Jurkat, Clone E6-1 (cell line): Measurements from ENCODE around the gene FAM222A.

ENCODE experiments used
- DNase-seq: peaks from one replicate; pipeline ENCODE4 v3.0.0-alpha.2; 2011; ENCODE audit warnings: low read depth, low spot score
- H3K4me3 ChIP-seq: 2 replicates; pipeline ENCODE4 v1.5.1; 2011; ENCODE audit warnings: mild to moderate bottlenecking, low read length, control low read depth, moderate library complexity

The FAM222A gene

GRCh38 chr12:109721276-109721675, 7.7 kb downstream of the FAM222A start:
- no peak for DNase-seq
- H3K4me3 ChIP-seq = no peak overlapping the region

GRCh38 chr12:109722022-109722720, 8.5 kb downstream of the FAM222A start:
- no peak overlapping the region for H3K4me3 ChIP-seq
- DNase-seq = no peak

- DNase-seq = no peak
- H3K4me3 ChIP-seq = no peak overlapping the region
These were observed 9.1 kb downstream of the FAM222A start for GRCh38 chr12:109722721-109723094.

- no peak for DNase-seq
- no peak overlapping the region for H3K4me3 ChIP-seq
These were observed 9.8 kb downstream of the FAM222A start for GRCh38 chr12:109723311-109723881.

GRCh38 chr12:109724321-109724892, 10.8 kb downstream of the FAM222A start:
- no peak for DNase-seq
- no peak overlapping the region for H3K4me3 ChIP-seq

- DNase-seq = no peak
- no peak overlapping the region for H3K4me3 ChIP-seq
These were observed 11.9 kb downstream of the FAM222A start for GRCh38 chr12:109725321-109726105.

GRCh38 chr12:109726106-109726497, 12.5 kb downstream of the FAM222A start:
- no peak for DNase-seq
- no peak overlapping the region for H3K4me3 ChIP-seq

- DNase-seq = no peak
- H3K4me3 ChIP-seq = no peak overlapping the region
These were observed 12.9 kb downstream of the FAM222A start for GRCh38 chr12:109726511-109727038.

- no peak for DNase-seq
- H3K4me3 ChIP-seq = no peak overlapping the region
These were observed 13.6 kb downstream of the FAM222A start for GRCh38 chr12:109727039-109727723.

GRCh38 chr12:109727746-109728726, 14.4 kb downstream of the FAM222A start:
- H3K4me3 ChIP-seq = no peak overlapping the region
- DNase-seq = no peak

GRCh38 chr12:109728921-109729320, 15.3 kb downstream of the FAM222A start:
- no peak for DNase-seq

GRCh38 chr12:109729371-109729781, 15.8 kb downstream of the FAM222A start:
- no peak for DNase-seq
- H3K4me3 ChIP-seq = no peak overlapping the region

More at GRCh38 chr12:109728921-109729320, 15.3 kb downstream of the FAM222A start:
- H3K4me3 ChIP-seq = no peak overlapping the region

GRCh38 chr12:109729801-109730200, 16.2 kb downstream of the FAM222A start:
- DNase-seq = no peak
- H3K4me3 ChIP-seq = no peak overlapping the region

- no peak overlapping the region for H3K4me3 ChIP-seq
- no peak for DNase-seq
These were observed 16.9 kb downstream of the FAM222A start for GRCh38 chr12:109730306-109731145.

- DNase-seq = no peak
- no peak overlapping the region for H3K4me3 ChIP-seq
These were observed 17.7 kb downstream of the FAM222A start for GRCh38 chr12:109731231-109731731.

GRCh38 chr12:109731806-109732205, 18.2 kb downstream of the FAM222A start:
- H3K4me3 ChIP-seq = no peak overlapping the region
- no peak for DNase-seq
